HG03159 (cell line): ENCODE measurements around the gene OSTM1.
"Not testable (repeated sequence)": the region's sequence is repeated elsewhere in the genome, so short reads cannot be mapped to it uniquely, and the experiment has no call there.

Source experiments
- ATAC-seq: cut with Tn5 transposase; IDR thresholded peaks from one replicate; pipeline ENCODE4 v1.9.1; 2021; ENCODE audit warnings: mild to moderate bottlenecking, moderate library complexity; ENCODE audit not compliant: unreplicated experiment

The OSTM1 gene

GRCh38 chr6:108024427-108025073 lies 50.0 kb downstream of the OSTM1 start:
- no peak for ATAC-seq

DNA sequence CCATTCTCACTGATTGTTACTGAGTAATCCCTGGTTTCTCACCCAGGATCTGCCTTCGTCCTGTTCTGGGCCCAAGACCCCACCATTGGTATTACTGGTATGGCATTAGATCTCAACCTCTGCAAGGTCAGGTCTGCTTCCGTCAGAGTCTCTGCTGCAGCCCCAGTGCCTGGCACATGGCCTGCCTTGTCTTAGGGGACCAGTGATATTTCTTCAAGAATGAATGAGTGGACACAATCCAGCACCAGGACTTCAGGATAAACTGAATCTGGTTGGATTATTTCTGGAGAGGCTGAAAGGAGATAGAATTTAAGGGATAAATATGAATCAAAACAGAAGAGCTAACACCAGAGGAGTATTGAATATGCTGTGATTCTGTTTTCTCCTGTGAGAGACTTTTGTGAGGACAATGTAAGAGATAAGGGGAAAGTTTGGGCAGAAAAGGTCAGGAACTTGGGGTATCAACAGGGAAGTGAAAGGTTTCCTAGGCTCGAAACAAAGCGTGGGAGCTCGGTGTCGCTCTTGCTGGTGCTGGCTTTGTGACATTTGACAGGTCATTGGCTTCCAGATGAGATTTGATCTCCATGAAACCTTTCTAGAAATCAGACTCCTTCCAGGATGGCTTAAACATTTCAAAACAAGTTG lies 53.9 kb downstream of the OSTM1 start:
- ATAC-seq: no peak

- not testable (repeated sequence) for ATAC-seq
Observed at GRCh38 chr6:108016283-108016682, 58.3 kb downstream of the OSTM1 start.

- no peak for ATAC-seq
Observed at GRCh38 chr6:108013787-108014439, 60.6 kb downstream of the OSTM1 start.

- no peak for ATAC-seq
Observed at GRCh38 chr6:108009894-108010293, 64.6 kb downstream of the OSTM1 start.

DNA sequence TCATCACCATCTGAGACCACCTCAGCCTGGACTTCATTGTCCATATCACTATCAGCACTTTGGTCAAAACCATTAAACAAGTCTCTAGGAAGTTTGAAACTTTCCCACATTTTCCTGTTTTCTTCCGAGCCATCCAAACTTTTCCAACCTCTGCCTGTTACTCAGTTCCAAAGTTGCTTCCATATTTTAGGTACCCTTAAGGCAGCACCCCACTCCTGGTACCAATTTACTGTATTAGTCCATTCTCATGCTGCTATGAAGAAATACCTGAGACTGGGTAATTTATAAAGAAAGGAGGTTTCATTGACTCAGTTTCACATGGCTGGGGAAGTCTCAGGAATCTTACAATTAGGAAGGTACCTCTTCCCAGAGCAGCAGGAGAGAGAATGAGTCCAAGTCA lies 65.3 kb downstream of the OSTM1 start:
- not testable (repeated sequence) for ATAC-seq

DNA sequence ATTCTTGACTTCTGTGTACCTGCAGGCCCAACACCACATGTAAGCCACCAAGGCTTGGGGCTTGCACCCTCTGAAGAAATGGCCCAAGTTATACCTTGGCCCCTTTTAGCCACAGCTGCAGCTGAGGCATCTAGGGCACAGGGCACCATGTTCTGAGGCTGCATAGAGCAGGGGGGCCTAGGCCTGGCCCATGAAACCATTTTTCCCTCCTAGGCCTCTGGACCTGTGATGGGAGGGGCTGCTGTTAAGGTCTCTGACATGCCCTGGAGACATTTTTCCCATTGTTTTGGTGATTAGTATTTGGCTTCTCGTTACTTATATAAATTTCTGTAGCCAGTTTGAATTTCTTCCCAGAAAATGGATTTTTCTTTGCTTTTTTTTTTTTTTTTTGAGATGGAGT lies 66.2 kb downstream of the OSTM1 start:
- ATAC-seq: no peak

- ATAC-seq: no peak
Observed at GRCh38 chr6:108005961-108006360, 68.6 kb downstream of the OSTM1 start.

DNA sequence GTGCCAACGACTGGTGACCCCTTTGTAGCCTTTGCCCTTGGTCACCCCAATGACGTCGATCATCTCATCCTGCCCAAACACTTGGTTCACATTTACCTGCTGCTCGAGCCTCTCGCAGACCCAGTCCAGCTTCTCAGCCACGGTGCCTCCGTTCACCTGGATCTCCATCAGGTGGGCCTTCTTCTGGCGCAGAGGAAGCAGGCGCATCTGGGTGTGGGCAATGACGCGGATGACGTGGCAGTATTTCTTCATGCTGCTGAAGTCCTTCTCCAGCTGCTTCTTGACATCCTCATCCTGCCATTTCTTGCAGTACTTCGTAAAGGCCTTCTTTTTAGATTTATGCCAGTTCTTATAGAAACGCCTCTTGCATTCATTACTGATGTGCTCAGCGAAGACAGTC lies 69.7 kb downstream of the OSTM1 start:
- no peak for ATAC-seq

- no peak for ATAC-seq
Observed at GRCh38 chr6:108002365-108003221, 71.9 kb downstream of the OSTM1 start.

DNA sequence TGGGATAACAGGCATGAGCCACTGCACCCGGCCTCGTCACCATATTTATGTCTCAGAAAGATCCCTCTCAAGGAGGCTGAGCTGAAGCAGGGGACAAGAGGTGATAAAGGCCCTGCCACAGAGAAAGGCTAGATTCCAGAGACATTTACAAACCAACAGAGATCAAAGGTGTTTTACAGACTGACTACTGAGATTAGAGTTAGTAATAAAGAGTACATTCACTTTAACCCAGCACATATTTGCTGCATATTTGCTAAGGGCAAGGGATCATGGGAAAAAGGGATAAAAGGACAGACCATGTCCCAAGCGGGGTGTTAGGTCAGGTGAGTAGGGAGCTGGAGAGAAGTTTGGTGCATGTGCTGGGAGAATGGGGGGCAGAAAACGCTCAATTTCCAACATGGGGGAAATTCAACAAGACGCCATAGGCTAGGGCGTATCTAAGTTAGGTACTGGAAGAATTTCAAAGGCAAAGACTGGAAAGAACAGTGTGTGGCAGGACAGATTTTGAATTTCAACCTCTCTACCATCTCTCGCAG lies 72.8 kb downstream of the OSTM1 start:
- no peak for ATAC-seq

GRCh38 chr6:108000259-108000658 lies 74.3 kb downstream of the OSTM1 start:
- ATAC-seq: not testable (repeated sequence)

GRCh38 chr6:107999341-107999740 lies 75.2 kb downstream of the OSTM1 start:
- ATAC-seq: no peak

DNA sequence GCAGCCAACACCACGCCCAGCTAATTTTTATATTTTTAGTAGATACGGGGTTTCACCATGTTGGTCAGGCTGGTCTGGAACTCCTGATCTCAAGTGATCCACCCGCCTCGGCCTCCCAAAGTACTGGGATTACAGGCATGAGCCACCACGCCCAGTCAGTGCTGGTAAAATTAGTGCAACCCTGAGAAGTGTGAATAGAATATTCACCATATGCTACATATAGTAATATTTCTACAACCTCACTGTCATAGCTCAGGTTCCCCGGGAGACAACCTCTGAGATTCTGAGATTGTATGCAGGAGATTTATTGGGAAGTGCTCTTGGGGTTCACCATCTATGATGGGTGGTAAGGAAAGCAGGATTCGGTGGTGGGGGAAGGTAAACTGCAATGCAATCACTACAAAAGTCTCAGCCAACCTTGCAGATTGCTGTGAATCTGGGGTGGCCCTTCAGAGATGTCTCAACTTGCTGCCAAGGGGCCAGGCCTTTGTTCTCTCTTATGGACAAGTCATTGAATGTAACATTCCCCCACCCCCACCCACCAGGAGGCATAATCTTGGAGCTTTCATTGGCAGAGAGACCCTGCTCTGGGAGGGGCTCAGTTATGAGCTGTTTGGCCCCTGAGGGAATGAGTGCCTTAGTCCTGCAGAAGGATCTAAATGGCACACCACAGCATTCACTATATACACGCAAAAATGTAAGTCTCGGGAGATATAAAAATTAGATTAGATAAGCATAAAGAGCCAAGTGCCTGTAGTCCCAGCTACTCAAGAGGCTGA lies 82.6 kb downstream of the OSTM1 start:
- no peak for ATAC-seq
